Measurements from ENCODE around the gene HOXA10.
A peak's percentile ranks its signal among the peaks of the same experiment; 100 is the strongest.

The HOXA10 gene

DNA sequence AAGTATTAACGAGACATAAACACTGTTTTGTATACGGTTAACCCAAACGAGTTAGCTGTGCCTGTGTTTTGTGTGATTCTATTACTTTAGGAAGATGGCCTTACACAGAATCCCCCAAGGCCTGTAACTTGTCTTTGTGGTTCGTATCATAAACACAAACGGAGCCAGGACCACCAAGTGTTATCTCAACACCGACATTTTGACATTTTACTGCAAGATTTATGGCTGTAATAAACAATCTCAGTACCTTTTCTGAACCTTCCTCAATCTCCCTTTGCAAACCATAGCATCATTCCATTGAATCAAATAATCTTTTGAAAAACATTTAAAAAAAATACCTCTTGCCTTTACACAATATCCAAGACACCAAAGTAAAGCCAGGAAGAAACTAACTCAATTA is 41.1 kb downstream of the HOXA10 start:
- DNase-seq = no peak

DNA sequence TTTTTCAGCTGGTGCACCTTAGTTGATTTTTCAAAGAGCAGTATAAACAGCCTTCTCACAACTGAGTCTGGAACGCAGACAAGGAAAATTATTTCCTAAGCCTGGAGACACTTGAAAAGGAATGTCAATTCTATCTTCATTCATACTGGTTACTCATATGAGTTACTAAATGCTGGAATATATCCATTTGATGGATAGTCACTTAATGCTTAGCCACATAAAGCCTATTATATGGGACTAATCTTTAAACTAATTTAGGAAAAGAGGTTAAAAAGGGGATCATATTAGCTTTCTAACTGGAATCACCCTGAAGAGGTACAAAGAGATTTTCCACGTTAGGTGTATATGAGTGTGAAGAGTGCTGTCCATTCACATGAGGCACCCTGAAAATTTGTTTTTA is 41.9 kb downstream of the HOXA10 start:
- DNase-seq = no peak

DNA sequence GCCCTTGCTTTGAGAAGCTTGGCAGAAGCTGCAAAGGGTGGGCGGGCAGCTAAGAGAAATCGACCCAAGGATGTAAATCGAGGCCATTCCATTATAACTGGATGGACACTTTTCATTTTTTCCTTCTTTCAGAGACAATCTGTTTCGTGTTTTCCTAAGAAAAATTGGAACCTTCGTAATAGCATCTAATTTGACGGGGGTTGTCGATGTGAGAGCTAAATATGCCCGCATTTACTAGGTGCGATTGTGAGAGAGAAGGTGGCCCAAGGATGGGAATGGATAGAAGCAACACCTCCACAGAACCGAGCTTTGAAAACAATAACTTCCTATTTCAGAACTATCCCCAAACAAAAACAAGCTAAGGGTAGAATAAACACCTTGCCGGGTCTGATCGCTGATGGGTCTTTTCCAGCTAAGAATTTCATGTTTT is 42.7 kb downstream of the HOXA10 start:
- DNase-seq = no peak

DNA sequence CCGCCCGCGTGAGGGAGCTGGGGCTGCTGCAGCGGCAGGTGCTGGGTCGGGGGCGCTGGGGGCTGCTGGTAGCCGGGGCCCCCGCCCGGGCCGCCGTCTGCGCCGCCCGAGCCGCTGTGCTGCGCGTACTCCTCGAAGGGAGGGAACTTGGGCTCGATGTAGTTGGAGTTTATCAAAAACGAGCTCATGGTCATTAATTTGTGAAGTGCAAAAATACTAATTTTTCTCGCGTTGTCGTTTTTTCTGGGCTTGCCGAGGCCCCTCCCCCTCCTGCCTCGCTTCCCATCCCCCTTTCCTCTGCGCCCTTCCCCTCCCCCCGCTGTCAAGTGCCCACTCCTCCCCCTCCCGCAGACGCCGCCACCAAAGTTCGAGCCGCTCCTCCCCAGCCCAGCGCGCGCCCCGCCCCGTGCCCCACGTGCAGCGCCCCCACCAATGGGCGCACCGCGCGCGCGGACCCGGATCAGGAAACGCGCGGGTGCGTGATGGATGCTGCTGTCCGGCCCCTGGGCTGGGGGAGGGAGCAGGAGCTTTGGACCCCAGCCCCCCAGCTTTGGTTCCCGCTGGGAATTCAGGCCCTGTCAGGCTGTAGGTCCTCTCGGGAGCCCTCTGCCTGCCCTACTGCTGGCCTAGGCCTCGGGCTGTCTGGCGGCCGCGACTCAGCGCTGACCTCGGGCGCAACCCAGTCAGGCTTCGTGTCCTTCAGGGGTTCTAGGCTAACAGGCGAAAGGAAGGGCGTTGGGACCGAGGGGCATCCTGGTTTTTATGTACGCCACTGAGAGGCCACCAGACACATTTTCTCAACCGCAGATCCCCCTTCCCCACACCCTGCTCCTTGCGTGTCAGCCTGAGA is 43.4 kb downstream of the HOXA10 start, which contains the start of gene HOXA4:
Gene HOXA4, minus strand, starts transcription at position 218 of the 850 bp plus-strand sequence. Its CDS starts 24 bp downstream, at position 194.
- peak in 9 of 51 donors; percentile 1 to 22 (median 14) for DNase-seq

DNA sequence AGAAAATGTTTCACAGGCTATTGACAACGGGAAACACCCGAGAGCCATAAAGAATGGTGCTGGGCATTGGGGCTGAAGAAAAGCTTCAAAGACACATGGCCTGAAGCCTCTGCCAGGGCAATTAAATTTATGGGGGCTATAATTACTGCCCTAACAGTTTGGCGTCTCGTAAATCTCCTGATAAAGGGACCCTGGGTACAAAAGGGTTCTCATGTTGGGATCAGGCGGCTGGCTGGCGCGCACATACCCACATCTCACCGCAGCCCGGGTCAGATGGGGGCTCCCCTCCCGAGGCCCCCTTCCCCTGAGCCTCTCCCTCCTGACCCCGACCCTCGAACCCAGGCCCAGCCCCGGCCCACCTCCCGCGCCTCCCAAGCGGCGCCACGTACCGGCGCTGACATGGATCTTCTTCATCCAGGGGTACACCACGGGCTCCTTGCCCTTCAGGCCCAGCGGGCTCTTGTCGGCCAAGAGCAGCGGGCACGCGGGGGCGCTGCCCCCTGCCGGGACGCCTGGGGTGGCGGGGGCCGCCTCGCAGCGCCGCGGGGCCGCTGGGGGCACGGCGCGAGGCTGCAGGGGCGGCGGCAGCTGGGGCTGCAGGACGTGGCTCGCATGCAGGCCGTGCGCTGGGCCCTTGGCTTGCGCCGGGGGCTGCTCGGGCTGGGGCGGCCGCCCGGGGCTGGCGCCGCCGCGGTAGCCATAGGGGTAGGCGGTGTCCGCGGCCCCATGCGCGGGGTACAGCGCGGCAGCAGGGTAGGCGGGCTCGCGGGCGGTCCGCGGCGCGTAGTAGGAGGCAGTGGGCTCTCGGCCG is 44.2 kb downstream of the HOXA10 start:
- DNase-seq = no peak

DNA sequence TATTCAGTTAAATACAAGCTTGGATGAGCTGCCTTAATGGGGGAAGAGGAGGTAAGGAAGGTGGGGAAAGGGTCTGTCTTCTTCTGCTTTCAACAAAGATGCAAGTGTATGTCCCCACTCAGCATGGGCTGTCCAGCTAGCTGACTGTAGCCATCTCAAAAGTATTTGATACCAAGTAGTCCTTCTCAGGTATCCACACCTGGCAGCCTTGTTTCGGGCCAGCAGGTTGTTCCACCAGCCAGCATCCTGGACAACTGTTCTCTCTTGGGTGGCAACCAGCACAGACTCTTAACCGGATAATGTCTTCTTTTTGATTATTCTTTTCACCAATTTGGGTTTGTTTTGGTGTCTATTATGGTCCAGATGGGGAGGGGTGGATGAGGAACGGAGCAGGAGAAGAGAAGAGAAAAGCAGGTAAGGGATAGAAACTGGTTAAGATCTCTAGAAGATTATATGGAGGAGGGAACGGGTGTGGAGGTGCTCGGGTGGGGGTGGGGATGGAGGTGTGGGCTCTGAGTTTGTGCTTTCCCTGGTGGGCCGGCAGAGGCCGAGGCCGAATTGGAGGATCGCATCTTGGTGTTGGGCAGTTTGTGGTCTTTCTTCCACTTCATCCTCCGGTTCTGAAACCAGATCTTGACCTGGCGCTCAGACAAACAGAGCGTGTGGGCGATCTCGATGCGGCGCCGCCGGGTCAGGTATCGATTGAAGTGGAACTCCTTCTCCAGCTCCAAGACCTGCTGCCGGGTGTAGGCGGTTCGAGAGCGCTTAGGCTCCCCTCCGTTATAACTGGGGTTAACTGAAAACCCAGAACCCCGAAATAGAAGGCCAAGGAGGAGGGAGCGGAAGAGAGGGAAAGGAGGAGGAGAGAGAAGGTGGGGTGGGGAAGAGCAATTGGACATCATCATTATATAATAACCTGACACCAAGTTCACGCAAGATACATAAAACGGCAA is 45.1 kb downstream of the HOXA10 start:
- DNase-seq = no peak

DNA sequence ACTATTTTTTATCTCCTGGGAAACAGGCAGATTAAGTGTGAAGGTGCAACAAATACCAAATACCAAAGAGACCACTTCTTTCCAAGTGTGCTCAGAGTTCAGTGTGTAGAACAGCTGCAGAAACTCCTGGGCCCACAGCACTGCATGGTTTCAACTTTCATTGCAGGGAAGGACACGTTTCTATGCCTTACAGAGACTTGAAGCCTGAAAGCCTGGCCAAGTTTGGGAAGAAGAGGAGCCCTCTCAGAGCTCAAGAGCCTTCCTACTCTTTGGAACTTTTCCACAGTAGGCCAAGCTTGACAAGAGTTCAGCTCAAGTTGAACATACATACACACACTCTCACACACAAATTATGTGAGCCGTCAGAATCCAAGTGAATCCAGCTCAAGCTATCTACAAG is 46.1 kb downstream of the HOXA10 start:
- no peak for DNase-seq

DNA sequence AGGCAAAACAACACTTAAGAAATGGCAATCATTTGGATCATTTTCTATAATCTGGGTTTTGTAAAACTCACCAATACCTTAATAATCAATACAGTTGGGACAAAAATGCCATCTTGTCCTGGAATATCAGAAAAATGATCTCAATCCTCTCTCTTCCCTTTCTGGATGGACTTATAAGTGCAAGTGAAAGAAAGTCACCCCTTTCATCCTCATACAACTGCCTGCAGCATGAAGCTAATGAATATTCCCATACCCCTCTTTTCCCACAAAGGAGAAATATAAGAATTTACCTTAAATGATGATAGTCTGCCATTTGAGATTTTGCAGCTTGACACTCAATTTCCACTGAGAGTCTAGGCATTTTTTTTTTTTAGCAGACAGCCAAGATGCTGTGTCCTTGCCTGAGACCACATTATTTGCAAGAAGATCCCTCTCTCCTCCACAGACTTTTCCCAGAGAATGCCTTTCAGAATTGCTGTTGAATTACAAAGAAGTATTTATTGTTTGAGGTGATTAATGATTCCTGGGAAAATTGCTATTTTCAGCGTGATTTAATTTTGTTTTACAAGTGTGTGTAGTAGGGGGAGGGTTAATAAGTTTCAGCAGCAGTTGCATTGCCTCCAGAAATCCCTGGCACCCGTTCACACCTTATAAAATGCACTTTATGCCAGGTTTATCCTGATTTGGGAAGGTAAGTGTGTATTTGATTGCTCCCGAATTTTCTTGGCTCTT is 47.4 kb downstream of the HOXA10 start:
- DNase-seq = no peak

DNA sequence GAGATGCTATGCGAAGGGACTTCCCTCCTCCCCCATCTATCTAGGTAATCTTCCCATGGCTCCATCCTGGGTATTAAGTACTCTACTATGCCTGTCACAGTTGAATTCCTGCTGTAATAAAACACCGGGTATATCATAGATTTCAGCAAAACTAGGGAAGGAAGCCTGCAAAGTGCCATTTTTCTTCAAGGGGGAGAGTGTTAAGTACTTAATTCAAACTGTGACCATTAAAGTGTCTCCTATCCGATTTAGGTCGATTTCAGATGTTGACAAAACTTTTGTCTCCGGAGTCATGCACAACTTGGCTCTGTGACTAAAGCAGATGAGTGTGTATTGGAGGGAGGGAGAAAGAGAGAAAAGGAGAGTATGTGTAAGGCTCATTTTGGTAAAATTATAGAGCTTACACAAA is 48.1 kb downstream of the HOXA10 start:
- DNase-seq = no peak

DNA sequence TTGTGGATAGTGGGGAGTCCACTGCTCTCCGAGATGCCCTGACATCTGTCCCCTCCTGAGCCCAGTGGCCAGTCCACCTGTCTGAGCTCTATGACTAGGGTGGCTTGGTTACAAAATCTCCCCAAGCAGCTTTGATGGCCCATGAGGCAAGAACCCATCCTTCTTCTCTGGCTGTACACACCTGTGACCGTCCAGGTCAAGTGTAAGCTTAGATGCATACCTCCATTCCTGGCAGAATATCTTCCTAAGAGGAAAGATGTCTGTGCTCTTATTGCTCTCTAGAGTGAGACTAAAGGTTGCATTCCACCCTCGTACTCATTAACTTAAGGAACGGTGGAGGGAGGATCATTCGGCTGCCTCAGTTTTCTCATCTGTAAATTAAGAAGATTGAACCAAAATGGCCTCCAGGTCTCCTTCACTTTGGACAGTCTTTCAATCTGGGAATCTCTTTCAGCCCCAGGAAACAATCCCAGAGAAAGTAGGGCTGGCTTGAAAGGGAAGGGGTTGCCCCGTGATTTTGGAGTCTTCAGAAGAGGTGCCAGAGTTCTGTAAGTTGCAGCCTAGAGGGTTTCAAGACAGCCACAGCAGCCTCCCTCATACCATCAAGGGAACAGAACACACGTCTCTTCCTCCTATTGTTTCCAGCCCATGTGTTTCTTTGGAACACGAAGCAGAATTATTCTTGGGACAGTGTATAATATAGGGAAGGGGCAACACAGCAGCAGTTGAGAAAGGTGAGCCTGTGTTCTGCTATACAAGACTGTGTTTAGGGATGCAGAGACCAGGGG is 49.0 kb downstream of the HOXA10 start:
- DNase-seq = no peak

DNA sequence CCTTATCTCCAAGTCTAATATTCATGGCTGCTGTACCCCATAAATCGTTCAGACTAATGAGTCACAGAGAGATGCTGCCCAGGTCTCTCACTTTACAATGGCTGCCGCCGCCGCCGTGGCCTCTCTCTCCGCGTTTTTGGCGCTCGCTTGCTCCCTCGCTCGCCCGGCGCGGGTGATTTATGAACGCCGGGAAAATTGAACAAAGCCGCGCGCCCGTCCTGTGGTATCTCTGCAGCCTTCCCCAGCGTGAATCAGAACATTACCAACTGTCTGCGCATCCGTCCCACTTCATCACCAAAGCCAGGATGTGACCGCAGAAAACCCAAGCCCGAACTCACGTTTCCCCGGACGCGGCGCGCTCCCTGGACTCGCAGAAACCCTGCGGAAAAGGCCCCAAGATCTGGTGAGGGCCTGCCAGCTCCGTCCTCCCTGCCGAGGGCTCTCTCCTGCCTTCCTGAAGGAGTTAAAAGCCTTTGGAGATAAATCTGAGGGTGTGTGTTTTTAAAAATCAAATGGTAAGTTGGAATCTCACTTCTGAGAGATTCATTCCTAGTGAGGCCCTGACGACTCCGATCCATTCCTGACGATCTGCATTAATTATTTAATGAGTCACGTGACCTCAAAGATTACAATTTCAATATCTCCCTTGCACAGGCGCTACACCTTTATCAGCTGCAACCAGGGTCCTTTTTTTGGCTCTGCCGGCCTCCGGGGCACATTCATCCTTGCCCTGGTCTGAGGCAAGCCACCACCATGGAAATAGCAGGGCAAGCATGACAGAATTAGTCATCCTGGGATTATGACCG is 49.8 kb downstream of the HOXA10 start:
- DNase-seq = no peak

DNA sequence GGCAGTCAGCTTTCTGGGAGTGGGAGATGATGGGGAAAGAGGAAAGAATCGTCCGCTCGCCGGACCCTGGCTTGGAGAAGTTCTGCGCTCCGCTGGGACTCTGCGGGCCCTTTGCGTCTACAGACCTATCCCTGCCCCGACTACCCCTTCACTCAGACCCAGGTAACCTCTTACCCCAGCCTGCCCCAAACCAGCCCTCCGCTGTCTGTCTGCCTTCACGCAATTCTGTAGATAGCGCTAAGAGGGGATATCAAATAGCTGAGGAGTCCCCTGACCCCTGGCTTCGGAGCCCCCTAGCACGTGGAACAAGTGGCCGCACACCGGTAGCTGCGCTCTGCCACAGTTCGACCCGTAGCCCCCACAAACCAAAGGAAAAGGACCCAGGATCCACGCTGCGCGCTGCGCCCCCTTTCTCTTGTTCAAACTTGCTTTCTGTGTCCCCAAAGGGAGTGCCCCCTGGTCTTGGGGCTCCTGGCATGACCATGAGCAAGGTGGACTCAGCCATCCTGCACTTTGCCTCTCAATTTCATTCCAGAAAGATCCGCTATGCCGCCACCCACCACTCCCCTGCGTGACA is 50.6 kb downstream of the HOXA10 start:
- no peak for DNase-seq

DNA sequence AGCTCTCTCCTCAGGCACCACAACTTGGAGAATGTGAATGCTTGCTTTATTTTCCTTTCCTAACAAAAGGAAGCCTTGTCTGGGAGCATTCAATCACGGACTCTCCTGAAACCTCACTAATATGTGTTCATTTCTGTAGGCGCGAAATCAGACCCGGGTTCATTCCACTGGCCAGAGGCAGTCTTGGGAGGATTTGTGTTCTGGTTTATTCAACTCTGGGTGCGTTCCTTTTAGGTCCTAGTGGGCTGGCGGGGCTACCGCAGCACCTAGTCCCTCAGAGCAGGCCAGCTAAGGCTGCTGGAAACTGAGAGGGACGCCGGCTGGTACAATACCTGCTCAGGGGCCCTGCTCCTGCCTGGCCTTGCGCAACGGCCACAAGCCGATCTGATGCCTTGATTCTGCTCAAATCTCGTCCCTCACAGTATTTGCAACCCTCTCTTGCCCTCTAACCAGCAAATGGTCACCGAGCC is 51.1 kb downstream of the HOXA10 start:
- no peak for DNase-seq

DNA sequence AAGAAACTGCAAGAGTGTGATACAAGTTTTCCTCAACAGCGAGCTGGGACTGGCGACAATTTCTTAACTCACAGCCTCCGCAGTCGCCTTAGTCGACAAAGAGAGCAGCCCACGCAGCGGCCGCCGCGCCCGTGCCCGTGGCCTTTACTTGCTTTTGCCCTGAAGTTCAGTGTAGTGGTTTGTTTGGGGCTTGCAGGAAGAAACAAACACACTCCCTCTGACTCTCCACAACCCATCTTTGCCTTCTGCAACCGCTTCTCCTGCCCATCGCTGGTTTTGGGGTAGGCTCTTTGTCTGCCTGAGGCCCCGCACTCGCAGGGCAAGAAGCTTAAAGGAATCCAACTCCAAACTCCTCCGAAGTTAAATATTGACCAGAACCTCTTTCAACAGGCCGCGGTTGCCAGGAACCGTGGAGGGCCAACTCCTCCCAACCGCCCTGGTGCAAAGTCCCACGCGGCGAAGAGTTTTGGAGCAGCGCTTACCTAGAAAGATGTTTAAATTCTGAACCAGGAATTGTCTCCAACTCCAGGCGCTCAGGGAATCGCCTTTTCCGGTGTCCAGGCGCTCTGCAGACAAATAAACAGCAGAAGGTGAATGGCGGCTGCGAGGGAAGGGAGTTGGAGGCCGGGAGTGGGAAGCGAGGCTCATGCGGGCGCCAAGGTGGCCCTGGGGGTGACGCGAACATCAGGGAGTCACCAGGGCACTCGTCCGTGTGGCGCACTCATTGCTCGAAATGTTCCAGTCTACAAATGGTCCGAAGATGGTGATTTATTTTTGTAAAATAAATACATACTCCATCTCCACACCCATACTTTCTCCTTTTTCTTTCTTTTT is 51.8 kb downstream of the HOXA10 start:
- no peak for DNase-seq

DNA sequence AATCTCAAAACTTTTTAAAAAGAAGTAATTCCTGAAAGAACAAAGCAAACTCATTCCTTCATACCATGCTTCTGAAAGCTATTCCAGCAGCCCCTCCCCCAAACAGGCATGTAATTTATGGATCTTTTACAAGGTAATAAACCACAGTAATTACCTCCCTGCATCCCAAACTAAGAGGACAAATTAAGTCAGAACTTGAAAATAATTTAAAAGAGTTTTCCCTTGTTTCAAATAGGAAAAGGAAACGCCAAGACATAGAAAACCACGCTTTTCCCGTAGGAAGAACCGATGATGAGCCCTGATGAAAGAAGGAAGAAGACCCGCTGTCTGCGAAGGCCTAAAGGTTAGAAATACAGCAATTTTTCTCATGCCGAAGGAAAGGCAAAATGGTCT is 52.4 kb downstream of the HOXA10 start:
- DNase-seq = no peak

All from hypothalamus (tissue), 51 donors.